HG03045 (cell line): ENCODE measurements around the gene LPIN1.
"Not testable (repeated sequence)": the region's sequence is repeated elsewhere in the genome, so short reads cannot be mapped to it uniquely, and the experiment has no call there.

Experiments
- ATAC-seq: cut with Tn5 transposase; IDR thresholded peaks from one replicate; pipeline ENCODE4 v1.9.1; 2021; ENCODE audit warnings: mild to moderate bottlenecking, moderate library complexity; ENCODE audit not compliant: unreplicated experiment

Gene LPIN1

GRCh38 chr2:11759182-11759975 lies 12.9 kb downstream of the LPIN1 start:
- not testable (repeated sequence) for ATAC-seq

- no peak for ATAC-seq
Observed at GRCh38 chr2:11761259-11761658, 14.8 kb downstream of the LPIN1 start.

- no peak for ATAC-seq
Observed at GRCh38 chr2:11762031-11762430, 15.6 kb downstream of the LPIN1 start.

GRCh38 chr2:11762799-11763461 lies 16.5 kb downstream of the LPIN1 start:
- ATAC-seq: no peak

GRCh38 chr2:11764359-11764758 lies 17.9 kb downstream of the LPIN1 start:
- no peak for ATAC-seq

GRCh38 chr2:11764920-11765319 lies 18.5 kb downstream of the LPIN1 start:
- no peak for ATAC-seq

GRCh38 chr2:11765501-11765900 lies 19.1 kb downstream of the LPIN1 start:
- no peak for ATAC-seq

- ATAC-seq: no peak
Observed at GRCh38 chr2:11766016-11766415, 19.6 kb downstream of the LPIN1 start.

GRCh38 chr2:11767779-11768178 lies 21.3 kb downstream of the LPIN1 start:
- ATAC-seq: no peak

- no peak for ATAC-seq
Observed at GRCh38 chr2:11768946-11769345, 22.5 kb downstream of the LPIN1 start.

GRCh38 chr2:11769516-11769915 lies 23.1 kb downstream of the LPIN1 start:
- no peak for ATAC-seq

- ATAC-seq: no peak
Observed at GRCh38 chr2:11770531-11771188, 24.2 kb downstream of the LPIN1 start.

GRCh38 chr2:11771971-11772615 lies 25.7 kb downstream of the LPIN1 start:
- ATAC-seq: no peak

GRCh38 chr2:11773111-11773510 lies 26.7 kb downstream of the LPIN1 start:
- no peak for ATAC-seq

GRCh38 chr2:11773747-11774525 lies 27.5 kb downstream of the LPIN1 start:
- ATAC-seq: no peak

GRCh38 chr2:11774600-11774999 lies 28.2 kb downstream of the LPIN1 start:
- ATAC-seq: no peak

- ATAC-seq: peak; percentile 73
Observed at GRCh38 chr2:11775384-11775783, 29.0 kb downstream of the LPIN1 start.

GRCh38 chr2:11777066-11777782 lies 30.8 kb downstream of the LPIN1 start:
- ATAC-seq: no peak

GRCh38 chr2:11777886-11778415 lies 31.5 kb downstream of the LPIN1 start:
- ATAC-seq: no peak

- ATAC-seq: no peak
Observed at GRCh38 chr2:11778416-11778815, 32.0 kb downstream of the LPIN1 start.
